Fibroblast of gingiva (primary cell): ENCODE results near the gene GTF2H4.

ENCODE experiments used
- DNase-seq: peaks from one replicate; pipeline ENCODE4 v3.0.0-alpha.2; 2011; ENCODE audit warnings: low read depth

GTF2H4 gene

GRCh38 chr6:30960907-30961673 lies 53.1 kb downstream of the GTF2H4 start:
- DNase-seq = peak; percentile 24

GRCh38 chr6:30962716-30963115 lies 54.7 kb downstream of the GTF2H4 start:
- DNase-seq = no peak

DNA sequence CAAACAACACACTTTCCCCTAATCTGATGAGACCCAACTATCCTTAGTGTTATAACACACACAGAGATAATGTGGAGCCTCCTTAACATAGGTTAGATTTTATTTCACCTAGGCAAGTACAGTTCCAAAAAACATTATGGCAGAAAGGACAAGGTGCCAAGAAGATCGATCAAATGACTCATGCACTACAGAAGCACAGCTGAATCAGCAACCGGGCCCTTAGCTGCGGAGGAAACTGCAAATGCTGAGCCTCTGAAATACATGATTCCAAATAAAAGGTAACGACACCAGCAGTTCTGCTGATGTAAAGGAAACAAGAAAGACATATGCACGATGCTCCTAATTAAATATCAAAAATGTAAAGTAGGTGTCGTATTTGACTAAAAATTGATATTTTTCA lies 55.6 kb downstream of the GTF2H4 start:
- DNase-seq = no peak
